GM12872 (cell line): ENCODE data around the gene MYO1C.

Experiments
- CTCF ChIP-seq: IDR thresholded peaks from 3 replicates; pipeline ENCODE4 v1.5.1; 2011; ENCODE audit warnings: low read depth, mild to moderate bottlenecking, low read length, moderate library complexity; ENCODE audit not compliant: insufficient read depth

The MYO1C gene

GRCh38 chr17:1494203-1494602 lies 1.7 kb upstream of the MYO1C start:
- TF ChIP-seq CTCF: no peak

- TF ChIP-seq CTCF: no peak
Observed at GRCh38 chr17:1493291-1493980, 950 bp upstream of the MYO1C start.

GRCh38 chr17:1491443-1492248 lies 840 bp downstream of the MYO1C start:
- TF ChIP-seq CTCF: no peak

DNA sequence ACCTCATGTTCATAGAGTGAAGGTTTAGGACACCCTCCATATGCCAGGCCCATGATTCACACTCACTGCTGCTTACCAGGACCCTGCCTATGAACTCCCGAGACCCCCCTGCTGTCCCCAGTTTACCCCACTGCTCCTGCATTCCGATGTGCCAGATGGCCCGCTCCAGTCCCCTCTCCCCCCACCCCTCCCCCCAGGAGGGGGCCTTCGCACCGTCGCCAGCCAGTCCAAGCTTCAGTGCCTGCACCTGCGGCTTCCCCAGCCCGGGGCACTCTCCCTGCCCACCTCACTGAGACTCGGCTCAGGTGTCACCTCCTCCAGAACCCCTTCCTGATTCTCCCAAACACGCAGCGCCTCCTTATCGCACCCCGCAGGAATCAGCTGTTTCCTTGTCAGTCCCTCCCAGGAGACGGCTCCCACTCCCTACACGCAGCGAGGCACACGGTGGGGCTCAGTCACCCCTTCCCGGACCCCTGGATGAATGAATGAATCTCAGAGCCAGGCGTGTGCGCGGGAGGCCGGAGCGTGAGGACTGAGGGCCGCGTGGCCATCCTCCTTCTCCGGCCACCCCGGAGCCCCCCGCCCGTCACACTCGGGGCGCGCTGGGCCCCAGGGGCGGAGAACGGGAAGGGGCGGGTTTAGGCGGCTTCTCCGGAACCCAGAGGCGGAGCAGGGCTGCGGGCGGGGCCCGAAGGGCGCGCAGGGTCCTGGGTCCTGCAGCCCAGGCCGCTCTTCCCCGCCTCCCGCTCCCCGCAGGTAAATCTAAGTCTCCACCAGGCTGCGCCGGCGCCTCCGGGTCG lies 1.6 kb downstream of the MYO1C start:
- TF ChIP-seq CTCF: no peak

DNA sequence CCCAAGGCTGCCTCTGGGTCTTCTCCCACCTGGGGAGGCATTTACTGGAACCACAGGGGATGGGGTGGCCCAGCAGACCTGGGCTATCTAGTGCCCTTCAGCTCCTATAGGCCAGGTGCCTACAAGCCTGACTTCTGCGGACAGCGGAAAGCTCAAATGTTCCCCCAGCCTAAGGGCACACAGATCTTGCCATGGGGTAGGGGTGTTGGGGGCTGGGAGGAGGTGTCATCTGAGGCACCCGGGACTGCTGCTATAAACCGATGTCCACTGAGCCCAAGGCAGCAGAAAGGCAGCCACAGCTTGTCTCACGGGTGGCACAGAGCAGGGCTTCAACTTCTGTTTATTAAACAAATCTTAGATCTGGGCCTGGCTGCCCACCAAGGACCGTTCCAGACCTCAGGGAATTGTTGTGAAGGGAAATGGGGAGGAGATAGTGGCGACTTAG lies 3.6 kb downstream of the MYO1C start:
- TF ChIP-seq CTCF: no peak

GRCh38 chr17:1487939-1488825 lies 4.3 kb downstream of the MYO1C start:
- no peak for TF ChIP-seq CTCF
